Measurements from ENCODE around the gene CDH4. TPM values are rescaled to one million over a fixed set of nuclear protein-coding genes. Genes with fewer than 3 reads are reported as not detected.
A peak's percentile ranks its signal among the peaks of the same experiment; 100 is the strongest.

CDH4 gene
- total RNA-seq, 1 donor from 2014 or later, result 0.99 TPM

DNA sequence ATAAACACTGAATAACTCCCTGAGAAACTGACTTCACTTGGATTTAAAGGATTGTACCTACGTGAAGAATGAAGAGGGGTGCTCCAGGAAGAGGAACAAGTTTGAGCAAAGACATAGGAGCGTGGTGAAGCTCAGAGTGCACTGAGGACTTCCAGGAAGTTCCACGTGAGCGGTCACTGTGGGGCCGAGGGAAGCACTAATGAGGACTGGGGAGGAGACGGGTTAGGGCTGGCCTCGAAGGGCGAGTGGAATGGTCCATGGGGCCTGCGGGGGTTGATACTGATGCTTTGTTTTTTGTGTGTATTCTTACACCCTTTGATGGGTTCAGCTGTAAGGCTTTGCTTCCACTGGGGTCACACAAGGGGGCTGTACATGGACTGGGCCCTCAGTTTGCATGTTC is 91.9 kb downstream of the CDH4 start:
- H3K9me3 Mint-ChIP-seq (ENCODE audit: low read depth), result no peaks in the 10 kb centered on the region
- H3K36me3 Mint-ChIP-seq (ENCODE audit: low read depth), result no peaks in the 10 kb centered on the region
- no peak overlapping the region for H3K4me3 Mint-ChIP-seq (ENCODE audit: unreplicated experiment)
- no peak overlapping the region for H3K27ac Mint-ChIP-seq (ENCODE audit: unreplicated experiment)
- DNase-seq (ENCODE audit: low spot score), result peak; percentile 52
- no peak for TF ChIP-seq CTCF (IDR thresholded peaks at IDR 0.05)
- no peaks in the 10 kb centered on the region for H3K4me1 Mint-ChIP-seq (ENCODE audit: low read depth)
- H3K27me3 Mint-ChIP-seq (ENCODE audit: low read depth), result peaks cover 12% of the 10 kb centered on the region

DNA sequence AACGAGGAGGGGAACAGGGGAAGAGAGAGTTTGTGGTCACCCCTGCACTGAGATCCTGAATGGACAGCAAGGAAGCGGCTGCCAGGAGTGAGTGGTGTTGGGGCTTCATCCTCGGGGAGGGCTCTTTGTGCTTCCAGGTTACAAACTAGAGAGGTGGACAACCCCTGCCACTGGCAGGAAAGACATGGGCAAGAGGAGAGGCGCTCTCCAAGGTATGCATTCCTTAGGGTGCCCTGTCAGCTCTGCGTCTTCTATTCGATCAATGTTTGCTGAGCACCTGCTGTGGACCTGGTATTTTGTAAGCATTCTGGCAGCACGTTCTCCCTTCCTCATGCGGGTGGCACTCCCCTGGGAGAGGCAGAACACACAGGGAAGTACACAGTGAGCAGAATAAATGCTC is 93.6 kb downstream of the CDH4 start:
- no peak for TF ChIP-seq CTCF (IDR thresholded peaks at IDR 0.05)
- Mint-ChIP-seq H3K4me3 (ENCODE audit: unreplicated experiment) (no peak overlapping the region), H3K4me1 (ENCODE audit: low read depth) (no peaks in the 10 kb centered on the region), H3K27ac (ENCODE audit: unreplicated experiment) (no peak overlapping the region), H3K36me3 (ENCODE audit: low read depth) (no peaks in the 10 kb centered on the region), H3K27me3 (ENCODE audit: low read depth) (peaks cover 10% of the 10 kb centered on the region), H3K9me3 (ENCODE audit: low read depth) (no peaks in the 10 kb centered on the region)
- peak; percentile 17 for DNase-seq (ENCODE audit: low spot score)

- no peak for TF ChIP-seq CTCF (IDR thresholded peaks at IDR 0.05)
Measured at GRCh38 chr20:61346996-61347395, 94.9 kb downstream of the CDH4 start.

GRCh38 chr20:61347443-61347842 is 95.4 kb downstream of the CDH4 start:
- no peak for DNase-seq (ENCODE audit: low spot score)
- no peak for TF ChIP-seq CTCF (IDR thresholded peaks at IDR 0.05)
- Mint-ChIP-seq H3K9me3 (ENCODE audit: low read depth) (no peaks in the 10 kb centered on the region), H3K4me1 (ENCODE audit: low read depth) (peaks cover under 1% of the 10 kb centered on the region), H3K4me3 (ENCODE audit: unreplicated experiment) (no peak overlapping the region), H3K27ac (ENCODE audit: unreplicated experiment) (no peak overlapping the region), H3K27me3 (ENCODE audit: low read depth) (peaks cover 11% of the 10 kb centered on the region), H3K36me3 (ENCODE audit: low read depth) (no peaks in the 10 kb centered on the region)

More at GRCh38 chr20:61346996-61347395, 94.9 kb downstream of the CDH4 start:
- Mint-ChIP-seq H3K27ac (ENCODE audit: unreplicated experiment) (no peak overlapping the region), H3K4me3 (ENCODE audit: unreplicated experiment) (no peak overlapping the region), H3K36me3 (ENCODE audit: low read depth) (no peaks in the 10 kb centered on the region), H3K27me3 (ENCODE audit: low read depth) (peaks cover 10% of the 10 kb centered on the region), H3K9me3 (ENCODE audit: low read depth) (no peaks in the 10 kb centered on the region), H3K4me1 (ENCODE audit: low read depth) (no peaks in the 10 kb centered on the region)
- no peak for DNase-seq (ENCODE audit: low spot score)

GRCh38 chr20:61349447-61350165 is 97.5 kb downstream of the CDH4 start:
- Mint-ChIP-seq H3K36me3 (ENCODE audit: low read depth) (no peaks in the 10 kb centered on the region), H3K4me1 (ENCODE audit: low read depth) (peaks cover 6% of the 10 kb centered on the region), H3K9me3 (ENCODE audit: low read depth) (no peaks in the 10 kb centered on the region), H3K27me3 (ENCODE audit: low read depth) (peaks cover 17% of the 10 kb centered on the region), H3K4me3 (ENCODE audit: unreplicated experiment) (no peak overlapping the region), H3K27ac (ENCODE audit: unreplicated experiment) (no peak overlapping the region)
- TF ChIP-seq CTCF (IDR thresholded peaks at IDR 0.05), result no peak
- DNase-seq (ENCODE audit: low spot score), result peak; percentile 53
